ENCODE measurements around the gene ADAT3. TPM values are rescaled to one million over a fixed set of nuclear protein-coding genes. Genes with fewer than 3 reads are reported as not detected.
"Not testable (repeated sequence)": the region's sequence is repeated elsewhere in the genome, so short reads cannot be mapped to it uniquely, and the experiment has no call there.

Gene ADAT3
- total RNA-seq, 1 donor = 4.0 TPM

GRCh38 chr19:1882089-1882785 is 23.0 kb upstream of the ADAT3 start:
- DNase-seq (ENCODE audit: low read depth in 2 of 3, low spot score in 2 of 3) = peak in 1 of 3 donors; percentile 64

GRCh38 chr19:1882786-1883692 is 22.2 kb upstream of the ADAT3 start:
- no peak for DNase-seq (ENCODE audit: low read depth in 2 of 3, low spot score in 2 of 3)

GRCh38 chr19:1883784-1884183 is 21.4 kb upstream of the ADAT3 start:
- no peak for DNase-seq (ENCODE audit: low read depth in 2 of 3, low spot score in 2 of 3)

GRCh38 chr19:1884291-1884718 is 20.9 kb upstream of the ADAT3 start:
- no peak for DNase-seq (ENCODE audit: low read depth in 2 of 3, low spot score in 2 of 3)

DNA sequence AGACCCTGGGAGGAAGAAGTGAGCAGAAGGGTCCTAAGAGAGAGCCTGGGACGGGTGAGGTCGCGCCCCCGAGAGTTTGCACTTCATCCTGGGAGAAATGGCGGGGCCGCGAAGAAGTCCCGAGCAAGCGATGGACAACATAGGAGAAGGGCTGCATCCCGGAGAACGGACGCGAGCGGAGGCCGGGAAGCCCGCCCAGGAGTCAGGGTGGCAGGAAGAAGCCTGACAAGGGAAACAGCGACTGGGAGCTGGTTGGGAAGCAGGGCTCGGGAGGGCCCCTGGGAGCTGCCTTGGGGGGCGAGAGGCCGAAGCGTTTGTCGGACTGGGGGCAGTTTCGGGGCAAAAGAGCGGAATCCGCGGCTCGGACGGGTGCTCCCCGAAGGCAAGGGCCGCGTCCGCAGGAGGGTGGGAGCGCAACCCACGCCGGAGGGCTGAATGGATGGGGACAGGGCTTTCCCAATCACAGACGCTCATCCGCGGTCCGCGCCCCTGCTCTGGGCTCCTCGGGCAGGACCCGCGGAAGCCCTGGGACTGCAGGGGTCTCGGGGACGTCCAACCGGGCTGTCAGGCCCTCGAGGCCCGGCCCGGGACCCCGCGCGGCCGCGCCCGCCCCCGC is 20.4 kb upstream of the ADAT3 start:
- no peak for DNase-seq (ENCODE audit: low read depth in 2 of 3, low spot score in 2 of 3)

DNA sequence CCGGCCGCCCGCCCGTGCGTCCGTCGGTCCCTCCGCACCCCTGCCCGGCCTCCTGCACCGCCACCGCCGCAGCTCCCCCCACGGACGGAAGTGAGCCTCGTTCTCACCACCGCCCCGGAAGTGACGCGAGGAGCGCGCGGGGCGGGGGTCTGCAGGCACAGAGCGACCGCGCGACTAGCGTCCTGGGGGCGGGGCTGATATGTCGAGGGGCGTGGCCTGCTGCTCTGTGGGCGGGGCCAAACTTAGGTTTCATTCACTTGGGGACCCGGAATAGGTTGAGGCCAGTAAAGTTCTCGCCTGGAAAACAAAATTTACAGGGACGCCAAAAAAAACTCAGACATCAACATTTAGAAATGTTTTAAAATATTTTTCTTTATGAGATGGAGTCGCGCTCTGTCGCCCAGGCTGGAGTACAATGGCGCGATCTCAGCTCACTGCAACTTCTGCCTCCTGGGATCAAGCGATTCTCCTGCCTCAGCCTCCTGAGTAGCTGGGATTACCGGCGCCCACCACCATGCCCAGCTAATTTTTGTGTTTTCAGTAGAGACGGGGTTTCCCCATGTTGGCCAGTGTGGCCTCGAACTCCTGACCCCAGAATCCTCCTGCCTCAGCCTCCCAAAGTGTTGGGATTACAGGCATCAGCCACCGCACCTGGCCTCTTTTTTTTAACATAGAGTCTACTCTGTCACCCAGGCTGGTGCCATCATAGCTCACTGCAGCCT is 19.6 kb upstream of the ADAT3 start, which contains the start of gene ABHD17A:
TSS of gene ABHD17A (minus strand) at position 99 of the 722 bp plus-strand sequence. CDS start 3,930 bp downstream, outside the sequence.
- peak; percentile 91 to 95 (median 94) for DNase-seq (ENCODE audit: low read depth in 2 of 3, low spot score in 2 of 3)

DNA sequence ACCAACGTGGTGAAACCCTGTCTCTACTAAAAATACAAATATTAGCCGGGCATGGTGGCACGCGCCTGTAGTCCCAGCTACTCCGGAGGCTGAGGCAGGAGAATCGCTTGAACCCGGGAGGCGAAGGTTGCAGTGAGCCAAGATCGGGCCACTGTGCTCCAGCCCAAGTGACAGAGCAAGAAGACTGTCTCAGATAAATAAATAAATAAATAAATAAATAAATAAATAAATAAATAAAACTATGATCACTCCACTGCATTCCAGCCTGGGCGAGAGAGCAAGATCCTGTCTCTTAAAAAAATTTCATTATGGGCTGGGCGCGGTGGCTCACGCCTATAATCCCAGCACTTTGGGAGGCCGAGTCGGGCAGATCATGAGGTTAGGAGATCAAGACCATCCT is 18.8 kb upstream of the ADAT3 start:
- not testable (repeated sequence) for DNase-seq (ENCODE audit: low read depth in 2 of 3, low spot score in 2 of 3)

DNA sequence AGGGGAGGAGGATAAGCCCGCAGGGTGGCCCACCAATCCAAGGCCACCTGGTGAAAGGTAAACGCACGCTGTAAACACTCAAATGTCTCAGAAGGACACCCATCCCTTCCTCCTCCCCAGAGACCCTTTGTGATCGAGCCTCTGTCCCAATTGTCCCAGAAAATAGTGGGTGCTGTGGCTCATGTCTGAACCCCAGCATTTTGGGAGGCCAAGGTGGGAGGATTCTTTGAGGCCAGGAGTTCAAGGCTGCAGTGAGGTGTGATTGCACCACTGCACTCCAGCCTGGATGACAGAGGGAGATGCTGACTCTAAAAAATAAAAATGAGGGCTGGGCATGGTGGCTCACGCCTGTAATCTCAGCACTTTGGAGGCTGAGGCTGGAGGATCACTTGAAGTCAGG is 16.8 kb upstream of the ADAT3 start:
- no peak for DNase-seq (ENCODE audit: low read depth in 2 of 3, low spot score in 2 of 3)

- no peak for DNase-seq (ENCODE audit: low read depth in 2 of 3, low spot score in 2 of 3)
Measured at GRCh38 chr19:1889907-1890306, 15.3 kb upstream of the ADAT3 start.

GRCh38 chr19:1893791-1894190 is 11.4 kb upstream of the ADAT3 start:
- no peak for DNase-seq (ENCODE audit: low read depth in 2 of 3, low spot score in 2 of 3)

DNA sequence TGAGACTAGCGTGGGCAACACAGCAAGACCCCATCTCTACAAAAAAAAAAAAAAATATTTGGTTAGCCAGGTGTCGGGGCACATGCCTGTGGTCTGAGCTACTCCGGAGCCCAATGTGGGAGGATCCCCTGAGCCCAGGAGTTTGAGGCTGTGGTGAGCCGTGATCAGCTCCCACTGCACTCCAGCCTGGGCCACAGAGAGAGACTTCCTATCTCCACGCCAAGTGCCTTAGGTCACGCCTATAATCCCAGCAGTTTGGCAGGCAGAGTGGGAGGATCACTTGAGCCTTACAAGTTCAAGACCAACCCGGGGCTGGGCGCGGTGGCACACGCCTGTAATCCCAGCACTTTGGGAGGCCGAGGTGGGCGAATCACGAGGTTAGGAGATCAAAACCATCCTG is 8.7 kb upstream of the ADAT3 start:
- no peak for DNase-seq (ENCODE audit: low read depth in 2 of 3, low spot score in 2 of 3)

DNA sequence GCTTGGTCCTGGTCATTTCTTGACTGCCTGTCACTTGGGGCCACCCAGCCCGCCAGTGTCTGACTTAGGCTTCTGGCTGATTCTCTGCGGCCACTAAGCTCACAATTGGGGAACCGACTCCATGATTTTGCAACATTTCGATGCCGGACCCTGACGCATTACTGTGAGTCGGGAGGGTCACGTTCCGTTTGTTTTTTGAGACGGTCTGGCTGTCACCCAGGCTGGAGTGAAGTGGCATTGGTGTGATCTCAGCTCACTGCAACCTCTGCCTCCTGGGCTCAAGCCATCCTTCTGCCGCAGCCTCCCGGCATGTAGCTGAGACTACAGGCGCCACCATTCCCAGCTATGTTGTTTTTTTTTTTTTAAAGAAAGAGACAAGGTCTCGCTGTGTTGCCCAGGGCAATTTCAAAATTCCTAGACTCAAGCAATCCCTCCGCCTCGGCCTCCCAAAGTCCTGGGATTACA is 3.2 kb upstream of the ADAT3 start:
- DNase-seq (ENCODE audit: low read depth in 2 of 3, low spot score in 2 of 3) = no peak

DNA sequence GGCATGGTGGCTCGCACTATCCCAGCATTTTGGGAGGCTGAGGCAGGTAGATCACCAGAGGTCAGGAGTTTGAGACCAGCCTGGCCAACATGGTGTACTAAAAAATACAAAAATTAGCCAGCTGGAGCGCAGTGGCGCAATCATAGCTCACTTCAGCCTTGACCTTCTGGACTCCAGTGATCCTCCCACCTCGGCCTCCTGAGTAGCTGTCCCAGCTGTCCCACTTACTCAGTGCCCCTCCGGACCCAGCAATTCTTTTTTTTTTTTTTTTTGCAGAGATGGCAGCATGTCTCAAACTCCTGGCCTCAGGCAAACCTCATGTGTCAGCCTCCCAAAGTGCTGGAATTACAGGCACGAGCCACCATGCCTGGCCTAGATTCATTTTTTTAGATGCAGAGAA is 2.3 kb upstream of the ADAT3 start:
- DNase-seq (ENCODE audit: low read depth in 2 of 3, low spot score in 2 of 3) = no peak

DNA sequence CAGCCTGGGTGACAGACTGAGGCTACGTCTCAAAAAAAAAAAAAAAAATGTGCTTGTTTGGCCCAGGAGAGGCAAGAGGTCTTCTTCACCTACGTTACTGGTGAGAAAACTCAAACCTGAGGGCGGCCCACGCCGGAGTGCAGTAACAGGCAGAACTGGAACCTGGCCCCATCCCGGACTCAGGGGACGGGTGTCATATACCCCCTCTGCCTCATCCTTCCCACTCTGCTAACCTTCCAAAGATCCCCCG is 414 bp upstream of the ADAT3 start:
- DNase-seq (ENCODE audit: low read depth in 2 of 3, low spot score in 2 of 3) = no peak

DNA sequence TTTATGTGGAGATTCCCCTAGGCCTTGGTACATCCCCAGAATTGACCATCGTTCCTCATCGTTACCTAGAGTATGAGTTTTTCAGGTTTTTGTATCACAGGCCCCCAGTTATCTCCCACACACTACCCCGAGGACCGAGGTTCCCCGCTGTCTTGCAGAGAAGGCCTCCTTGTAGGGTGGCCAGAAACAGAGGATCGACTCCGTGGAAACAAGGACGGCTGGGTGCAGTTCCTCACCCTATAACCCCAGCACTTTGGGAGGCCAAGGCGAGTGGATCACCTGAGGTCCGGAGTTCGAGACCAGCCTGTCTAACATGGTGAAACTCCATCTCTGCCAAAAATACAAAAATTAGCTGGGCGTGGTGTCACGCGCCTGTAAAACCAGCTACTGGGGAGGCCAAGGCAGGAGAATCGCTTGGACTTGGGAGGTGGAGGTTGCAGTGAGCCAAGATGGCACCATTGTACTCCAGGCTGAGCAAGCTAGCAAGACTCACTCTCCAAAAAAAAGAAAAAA is 720 bp downstream of the ADAT3 start:
- no peak for DNase-seq (ENCODE audit: low read depth in 2 of 3, low spot score in 2 of 3)

GRCh38 chr19:1906985-1907562 is 1.9 kb downstream of the ADAT3 start:
- DNase-seq (ENCODE audit: low read depth in 2 of 3, low spot score in 2 of 3) = no peak

DNA sequence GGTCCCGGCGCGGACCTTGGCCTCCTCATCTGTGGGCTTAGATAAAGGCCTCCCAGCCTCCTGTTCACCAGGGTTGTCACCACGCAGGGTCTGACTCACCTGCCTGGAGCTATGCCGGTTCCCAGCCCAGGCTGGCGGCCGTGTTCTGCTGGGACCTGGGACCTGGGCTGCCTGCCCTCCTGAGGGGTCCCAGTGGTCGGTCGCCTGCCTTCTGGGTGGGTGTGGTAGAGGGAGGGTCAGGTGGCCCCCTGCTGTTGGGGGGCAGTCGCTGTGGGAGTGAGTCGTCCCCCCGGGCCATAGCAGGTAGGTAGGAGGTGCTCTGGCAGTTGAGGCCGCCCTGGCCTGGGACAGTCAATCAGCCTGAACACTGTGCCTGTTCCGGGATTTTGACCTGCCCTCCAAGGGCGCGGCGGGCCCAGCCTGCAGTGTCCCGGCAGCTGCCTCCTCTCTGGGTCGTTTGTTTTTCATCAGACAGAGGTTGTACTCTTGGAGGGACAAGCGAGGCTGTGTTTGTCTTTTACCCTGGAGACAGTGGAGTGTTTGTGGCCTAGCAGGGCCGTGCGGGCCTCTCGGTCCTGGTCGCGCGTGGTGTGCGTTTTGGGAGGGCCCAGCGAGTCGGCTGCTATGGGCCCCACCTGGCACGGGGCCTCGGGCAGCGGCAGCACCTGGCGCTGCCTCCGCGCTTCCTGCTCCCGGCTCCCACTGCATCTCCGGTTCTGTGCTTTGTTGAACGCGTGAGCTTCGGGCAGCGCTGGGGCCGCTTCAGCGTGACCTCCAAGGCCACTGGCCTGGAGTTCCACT is 2.6 kb downstream of the ADAT3 start:
- DNase-seq (ENCODE audit: low read depth in 2 of 3, low spot score in 2 of 3) = no peak

- DNase-seq (ENCODE audit: low read depth in 2 of 3, low spot score in 2 of 3) = no peak
Measured at GRCh38 chr19:1908364-1908678, 3.1 kb downstream of the ADAT3 start.

GRCh38 chr19:1909761-1910080 is 4.5 kb downstream of the ADAT3 start:
- peak in 1 of 3 donors; percentile 50 for DNase-seq (ENCODE audit: low read depth in 2 of 3, low spot score in 2 of 3)

- no peak for DNase-seq (ENCODE audit: low read depth in 2 of 3, low spot score in 2 of 3)
Measured at GRCh38 chr19:1910177-1910576, 5.0 kb downstream of the ADAT3 start.

Measured in hematopoietic multipotent progenitor cell (in vitro differentiated cells).